HG02610 (cell line): Measurements from ENCODE around the gene CDYL.

Experiments used
- ATAC-seq: cut with Tn5 transposase; IDR thresholded peaks from one replicate; pipeline ENCODE4 v1.9.1; 2021; ENCODE audit warnings: mild to moderate bottlenecking, moderate library complexity; ENCODE audit not compliant: unreplicated experiment

Gene CDYL

GRCh38 chr6:4953440-4953839 is 177.2 kb downstream of the CDYL start:
- ATAC-seq, result no peak

- no peak for ATAC-seq
These were observed 180.4 kb downstream of the CDYL start for GRCh38 chr6:4956625-4957024.

GRCh38 chr6:4957521-4958231 is 181.5 kb downstream of the CDYL start:
- ATAC-seq, result no peak

DNA sequence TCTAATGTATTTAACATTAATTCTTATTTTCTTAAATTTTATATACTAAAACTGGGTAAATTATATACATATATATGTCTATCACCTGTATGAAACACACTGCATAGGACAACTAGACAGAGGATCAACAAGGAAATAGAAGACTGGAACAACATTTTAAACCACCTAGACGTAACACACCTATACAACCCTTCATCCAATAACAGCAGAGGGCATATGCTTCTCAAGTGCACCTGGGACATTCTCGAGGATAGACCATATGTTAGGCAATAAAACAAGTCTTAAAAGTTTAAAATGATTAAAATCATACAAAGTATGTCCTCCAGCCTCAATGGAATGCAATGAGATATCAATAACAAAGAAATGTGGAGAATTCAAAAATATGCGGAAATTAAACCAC is 182.4 kb downstream of the CDYL start:
- no peak for ATAC-seq

GRCh38 chr6:4961322-4962168 is 185.3 kb downstream of the CDYL start:
- ATAC-seq, result no peak

DNA sequence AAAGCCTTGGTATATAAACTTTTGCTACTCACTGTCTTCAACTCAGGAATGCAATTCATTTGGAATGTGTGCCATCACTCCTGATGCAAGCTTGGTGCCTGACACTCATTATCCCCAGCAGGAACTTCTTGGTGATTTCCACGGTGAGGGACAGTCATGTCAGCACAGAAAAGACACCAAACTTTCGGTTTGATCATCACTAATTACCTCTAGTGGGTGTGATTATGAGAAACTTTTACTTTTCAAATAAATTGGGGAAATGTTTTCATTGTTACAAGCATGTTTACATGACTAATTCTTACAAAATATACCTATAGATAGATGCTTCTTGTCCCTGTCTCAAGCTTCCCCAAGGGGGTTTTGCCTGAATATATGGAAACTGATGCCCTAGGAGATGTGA is 186.7 kb downstream of the CDYL start:
- no peak for ATAC-seq

- ATAC-seq, result no peak
These were observed 188.7 kb downstream of the CDYL start for GRCh38 chr6:4964675-4965561.

DNA sequence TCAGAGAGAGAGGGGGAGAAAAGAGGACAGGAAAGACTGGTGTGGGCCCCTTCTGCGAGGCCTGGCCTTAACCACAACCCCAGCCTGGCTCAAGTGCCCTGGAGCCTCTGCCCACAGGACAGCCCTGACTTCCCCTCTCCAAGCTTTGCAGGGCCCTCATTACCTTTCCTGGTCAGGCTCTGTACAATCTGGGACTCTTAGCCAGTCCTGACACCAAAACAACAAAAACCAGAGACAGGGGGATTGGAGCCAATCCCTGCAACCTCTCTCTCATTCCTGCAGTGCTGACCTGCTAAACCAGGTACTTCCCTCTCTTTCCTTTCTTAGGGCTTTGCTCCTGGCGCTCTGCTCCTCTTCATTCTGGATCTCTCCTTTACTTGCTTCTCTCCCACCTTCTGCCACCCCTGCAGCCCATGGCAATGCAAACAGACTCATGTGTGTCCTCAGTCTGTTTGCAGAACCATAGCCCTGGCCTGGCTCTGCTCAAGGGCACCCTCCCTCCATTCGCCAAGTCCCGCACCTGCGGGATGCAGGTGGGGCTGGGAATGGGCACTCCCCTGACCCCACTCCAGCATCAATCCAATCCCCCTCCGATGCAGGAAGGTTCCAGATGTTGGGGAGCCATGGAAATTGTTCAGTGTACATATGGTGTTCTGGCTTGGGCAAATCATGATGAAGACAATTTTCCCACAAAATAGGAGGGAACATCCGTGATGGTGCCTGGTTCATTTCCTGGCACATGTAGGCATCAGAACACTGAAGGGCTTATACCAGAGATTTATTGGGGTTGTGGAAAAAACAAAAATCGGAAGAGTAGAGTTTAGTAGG is 189.6 kb downstream of the CDYL start:
- no peak for ATAC-seq

GRCh38 chr6:4967301-4968030 is 191.3 kb downstream of the CDYL start:
- no peak for ATAC-seq

- ATAC-seq, result no peak
These were observed 193.5 kb downstream of the CDYL start for GRCh38 chr6:4969609-4970285.

DNA sequence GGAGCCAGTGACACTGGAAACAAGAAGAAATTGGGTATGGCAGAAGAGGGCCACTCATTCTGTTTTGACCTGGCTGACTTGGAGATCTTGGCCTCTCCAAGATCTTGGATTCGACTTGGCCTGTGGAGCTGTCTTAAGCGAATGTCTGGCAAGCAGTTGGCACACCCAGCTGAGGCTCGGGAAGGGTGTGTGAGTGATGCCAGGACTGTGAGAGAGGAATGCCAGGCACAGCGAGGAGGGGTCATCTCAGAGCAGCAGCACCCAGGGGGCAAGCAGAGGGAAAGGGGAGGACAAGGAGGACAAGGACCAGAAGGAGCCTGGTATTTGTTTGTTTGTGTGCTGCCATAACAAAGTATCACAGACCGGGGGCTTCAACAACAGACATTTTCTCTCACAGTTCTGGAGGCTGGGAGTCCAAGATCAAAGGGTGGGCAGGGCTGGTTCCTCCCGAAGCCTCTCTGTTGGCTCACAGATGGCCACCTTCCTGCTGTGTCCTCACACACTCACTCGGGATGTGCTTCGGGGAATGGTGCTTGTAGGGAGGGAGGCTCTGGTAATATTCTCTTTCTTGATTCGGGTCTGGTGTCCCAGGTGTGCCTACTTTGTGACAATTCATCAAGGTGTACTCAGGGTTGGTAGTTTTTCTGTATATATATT is 194.7 kb downstream of the CDYL start:
- no peak for ATAC-seq

GRCh38 chr6:4971851-4972250 is 195.6 kb downstream of the CDYL start:
- no peak for ATAC-seq

DNA sequence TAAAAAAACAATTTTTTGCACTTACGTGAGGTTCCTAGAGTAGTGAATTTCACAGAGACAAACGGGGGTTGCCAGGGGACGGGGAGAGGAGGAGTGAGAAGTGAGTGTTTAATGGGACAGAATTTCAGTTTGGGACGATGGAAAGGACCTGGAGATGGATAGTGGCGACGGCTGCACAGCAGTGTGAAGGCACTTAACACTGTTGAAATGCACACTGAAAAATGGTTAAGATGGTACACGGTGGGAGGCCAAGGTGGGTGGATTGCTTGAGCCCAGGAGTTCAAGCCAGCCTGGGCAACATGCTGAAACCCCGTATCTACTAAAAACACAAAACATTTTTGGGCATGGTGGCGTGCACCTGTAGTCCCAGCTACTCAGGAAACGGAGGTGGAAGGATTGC is 196.2 kb downstream of the CDYL start:
- ATAC-seq, result no peak

GRCh38 chr6:4973415-4973814 is 197.2 kb downstream of the CDYL start:
- ATAC-seq, result no peak

- no peak for ATAC-seq
These were observed 198.0 kb downstream of the CDYL start for GRCh38 chr6:4973982-4974745.

DNA sequence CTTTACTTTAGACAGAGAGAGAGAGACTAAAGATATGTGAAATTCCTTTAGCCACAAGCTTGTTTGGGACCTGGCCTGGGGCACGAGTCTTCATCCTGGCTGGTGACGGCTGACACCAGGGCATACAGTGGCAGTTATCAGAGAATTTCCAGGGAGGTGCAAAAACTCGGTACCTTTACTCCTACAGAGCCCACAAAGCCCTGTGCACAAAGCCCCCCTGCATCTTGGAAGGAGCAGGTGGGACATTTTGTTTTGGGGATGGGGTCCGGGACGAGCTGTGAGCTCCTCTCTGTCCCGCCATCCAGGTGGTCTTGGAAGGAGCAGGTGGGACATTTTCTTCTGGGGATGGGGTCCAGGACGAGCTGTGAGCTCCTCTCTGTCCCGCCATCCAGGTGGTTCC is 198.8 kb downstream of the CDYL start:
- ATAC-seq, result no peak

DNA sequence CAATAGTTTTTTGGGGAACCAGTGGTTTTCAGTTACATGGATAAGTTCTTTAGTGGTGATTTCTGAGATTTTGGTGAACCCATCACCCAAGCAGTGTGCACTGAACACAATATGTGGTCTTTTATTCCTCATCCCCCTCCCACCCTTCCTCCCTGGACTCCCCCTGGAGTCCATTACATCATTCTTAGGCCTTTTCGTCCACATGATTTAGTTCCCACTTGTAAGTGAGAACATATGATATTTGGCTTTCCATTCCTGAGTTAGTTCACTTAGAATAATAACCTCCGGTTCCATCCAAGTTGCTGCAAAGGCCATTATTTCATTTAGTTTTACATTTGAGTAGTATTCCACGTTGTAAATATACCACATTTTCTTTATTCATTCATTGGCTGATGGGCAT is 199.3 kb downstream of the CDYL start:
- ATAC-seq, result no peak

DNA sequence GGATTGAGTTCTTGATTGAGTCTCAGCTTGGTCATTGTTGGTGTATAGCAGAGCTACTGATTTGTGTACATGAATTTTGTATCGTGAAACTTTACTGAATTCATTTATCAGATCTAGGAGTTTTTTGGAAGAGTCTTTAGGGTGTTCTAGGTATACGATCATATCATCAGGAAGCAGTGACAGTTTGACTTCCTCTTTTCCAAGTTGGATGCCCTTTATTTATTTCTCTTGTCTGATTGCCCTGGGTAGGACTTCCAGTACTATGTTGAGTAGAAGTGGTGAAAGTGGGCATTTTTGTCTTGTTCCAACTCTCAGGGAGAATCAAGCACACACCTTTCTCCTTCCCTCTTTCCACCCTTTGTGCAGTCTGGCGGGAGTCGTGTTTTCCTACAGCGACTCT is 201.3 kb downstream of the CDYL start:
- no peak for ATAC-seq
